Skin of body (tissue), 2 donors: ENCODE data around the gene TK1. TPM values are rescaled to one million over a fixed set of nuclear protein-coding genes. Genes with fewer than 3 reads are reported as not detected.
"Not testable (repeated sequence)": the region's sequence is repeated elsewhere in the genome, so short reads cannot be mapped to it uniquely, and the experiment has no call there.

Source experiments
- DNase-seq: peaks from one replicate; lab custom pipeline; 2025; lab: John Stamatoyannopoulos, UW
- total RNA-seq: library from RNA; depleted of rRNA; stranded (reverse); fragments of >200 nt; gene quantifications from one replicate; pipeline ENCODE4 v1.2.3, GENCODE V29; 2014

The TK1 gene, protein sequence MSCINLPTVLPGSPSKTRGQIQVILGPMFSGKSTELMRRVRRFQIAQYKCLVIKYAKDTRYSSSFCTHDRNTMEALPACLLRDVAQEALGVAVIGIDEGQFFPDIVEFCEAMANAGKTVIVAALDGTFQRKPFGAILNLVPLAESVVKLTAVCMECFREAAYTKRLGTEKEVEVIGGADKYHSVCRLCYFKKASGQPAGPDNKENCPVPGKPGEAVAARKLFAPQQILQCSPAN
- 22.8 TPM for total RNA-seq

DNA sequence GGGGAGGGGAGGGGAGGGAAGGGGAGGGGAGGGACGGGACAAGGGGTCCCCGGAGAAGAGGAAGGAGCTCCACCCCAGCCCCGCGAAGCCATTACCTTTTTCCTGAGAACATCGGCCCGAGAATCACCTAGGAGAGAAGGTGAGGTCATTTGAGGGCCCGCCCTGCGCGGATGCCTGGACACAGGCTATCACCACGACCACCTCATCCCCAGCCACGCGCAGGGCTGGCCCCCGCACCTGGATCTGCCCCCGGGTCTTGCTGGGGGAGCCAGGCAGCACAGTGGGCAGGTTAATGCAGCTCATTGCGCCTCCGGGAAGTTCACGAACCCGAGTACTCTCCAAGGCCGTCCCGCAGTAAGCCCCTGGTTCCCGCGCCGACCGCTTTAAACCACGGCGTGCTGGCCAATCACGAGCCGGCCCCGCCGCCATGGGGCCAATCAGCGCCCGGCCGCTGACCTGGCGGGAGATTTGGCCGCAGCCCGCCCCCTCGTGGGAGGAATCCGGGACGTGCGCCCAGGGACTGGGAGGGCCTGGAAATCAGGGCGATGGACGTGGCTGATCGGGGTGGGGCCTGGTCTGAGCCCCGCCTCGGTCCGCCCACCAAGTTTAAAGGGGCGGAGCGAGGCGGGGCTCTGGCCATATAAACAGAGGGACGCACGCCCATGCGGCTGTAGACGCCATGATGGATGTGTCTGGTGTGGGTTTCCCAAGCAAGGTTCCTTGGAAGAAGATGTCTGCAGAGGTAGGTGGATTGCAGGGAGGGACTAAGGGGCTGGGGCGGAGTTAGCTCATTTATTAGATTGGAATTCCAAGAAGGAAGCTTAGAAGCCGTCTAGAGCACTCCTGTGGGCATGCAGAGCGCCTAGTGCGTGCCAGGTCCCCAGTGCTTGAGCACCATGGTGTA, at the start of gene TK1, which contains the start of gene AFMID:
TK1 (minus strand) TSS at position 361 of the 904 bp plus-strand sequence; CDS start at position 303, 58 bp downstream.
AFMID (plus strand) TSS at position 671 of the 904 bp plus-strand sequence; CDS start at position 680, 9 bp downstream.
- DNase-seq = peak; percentile 95

DNA sequence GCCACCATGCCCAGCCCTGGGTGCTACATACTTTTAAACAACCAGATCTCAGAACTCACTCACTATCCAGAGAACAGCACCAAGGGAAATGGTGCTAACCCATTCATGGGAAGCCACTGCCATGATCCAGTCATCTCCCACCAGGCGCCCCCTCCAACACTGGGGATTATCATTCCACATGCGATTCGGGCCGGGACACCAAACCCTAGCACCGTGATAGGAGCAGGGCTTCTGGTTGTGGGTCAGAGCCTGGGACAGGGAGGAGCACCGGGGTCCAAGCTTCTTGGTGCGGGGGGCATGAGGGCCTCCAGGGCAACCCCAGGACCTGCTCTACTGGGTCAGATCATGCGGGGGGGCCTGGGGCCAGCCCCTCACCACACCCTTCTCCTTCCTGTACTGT, 49.0 kb upstream of the TK1 start:
- no peak for DNase-seq

DNA sequence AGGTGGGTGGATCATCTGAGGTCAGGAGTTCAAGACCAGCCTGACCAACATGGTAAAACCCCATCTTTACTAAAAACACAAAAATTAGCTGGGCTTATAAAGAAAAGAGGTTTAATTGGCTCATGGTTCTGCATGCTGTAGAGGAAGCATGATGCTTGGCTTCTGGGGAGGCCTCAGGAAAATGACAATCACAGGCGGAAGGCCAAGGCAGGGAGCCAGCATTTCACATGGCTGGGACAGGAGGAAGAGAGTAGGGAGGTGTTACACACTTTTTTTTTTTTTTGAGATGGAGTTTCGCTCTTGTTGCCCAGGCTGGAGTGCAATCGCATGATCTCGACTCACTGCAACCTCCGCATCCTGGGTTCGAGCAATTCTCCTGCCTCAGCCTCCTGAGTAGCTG, 48.2 kb upstream of the TK1 start:
- not testable (repeated sequence) for DNase-seq

DNA sequence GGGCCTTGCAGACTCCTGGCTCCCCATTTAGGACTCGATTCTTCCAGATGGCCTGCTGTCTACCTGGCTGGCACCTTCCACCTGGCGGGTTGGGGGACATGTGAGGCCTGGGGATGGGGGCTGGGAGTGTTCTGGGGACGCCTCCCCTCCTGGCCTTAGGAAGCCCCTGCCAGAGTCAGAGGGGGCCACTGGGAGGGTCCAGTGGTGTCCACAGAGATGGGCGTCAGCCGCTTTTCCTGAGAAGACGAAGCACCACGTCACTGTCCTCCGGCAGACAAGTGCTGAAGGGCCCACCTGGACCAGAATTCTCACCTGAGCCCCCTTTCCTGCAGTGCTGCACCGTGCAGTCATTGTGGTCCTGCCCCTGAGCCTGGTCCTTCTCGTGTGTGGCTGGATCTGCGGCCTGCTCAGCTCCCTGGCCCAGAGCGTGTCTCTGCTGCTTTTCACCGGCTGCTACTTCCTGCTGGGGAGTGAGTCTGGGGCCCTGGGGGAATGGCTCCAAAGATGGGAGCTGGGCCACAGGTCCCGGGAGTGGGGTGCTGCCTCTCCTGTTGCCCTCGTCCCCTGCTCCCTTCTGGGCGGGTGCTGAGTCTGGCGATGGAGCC, 47.5 kb upstream of the TK1 start:
- DNase-seq = no peak

DNA sequence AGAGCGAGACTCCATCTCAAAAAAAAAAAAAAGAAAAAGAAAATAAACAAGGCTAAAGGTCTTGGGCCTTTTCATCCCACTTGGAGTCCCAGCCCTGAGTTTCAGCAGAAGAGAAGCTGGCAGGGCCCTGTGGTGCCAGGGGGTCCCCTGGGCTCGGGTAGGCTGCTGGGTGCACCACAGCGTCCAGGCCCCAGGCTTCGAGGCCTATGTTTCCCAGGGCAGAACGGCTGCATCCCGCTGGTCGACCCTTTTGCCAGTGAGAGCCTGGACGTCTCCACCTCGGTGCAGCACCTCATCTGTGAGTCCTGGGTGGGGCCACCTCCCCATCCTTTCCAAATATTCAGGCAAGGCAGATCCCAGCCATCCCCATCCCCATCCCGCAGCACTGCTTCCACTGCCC, 46.8 kb upstream of the TK1 start:
- no peak for DNase-seq

DNA sequence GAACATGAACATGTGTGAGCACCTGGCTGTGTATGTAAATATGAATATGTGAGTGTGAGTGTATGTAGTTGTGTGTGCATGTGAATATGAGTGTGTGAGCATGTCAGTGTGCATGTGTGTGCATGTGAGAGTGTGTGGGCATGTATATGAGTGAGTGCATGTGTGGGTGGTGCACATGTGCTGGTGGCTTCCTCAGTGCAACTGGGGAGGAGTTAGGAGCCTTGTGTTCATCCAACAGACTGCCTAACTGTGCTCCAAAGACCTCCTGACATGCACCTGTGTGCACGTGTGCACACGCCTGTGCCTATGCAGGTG, 46.0 kb upstream of the TK1 start:
- no peak for DNase-seq

DNA sequence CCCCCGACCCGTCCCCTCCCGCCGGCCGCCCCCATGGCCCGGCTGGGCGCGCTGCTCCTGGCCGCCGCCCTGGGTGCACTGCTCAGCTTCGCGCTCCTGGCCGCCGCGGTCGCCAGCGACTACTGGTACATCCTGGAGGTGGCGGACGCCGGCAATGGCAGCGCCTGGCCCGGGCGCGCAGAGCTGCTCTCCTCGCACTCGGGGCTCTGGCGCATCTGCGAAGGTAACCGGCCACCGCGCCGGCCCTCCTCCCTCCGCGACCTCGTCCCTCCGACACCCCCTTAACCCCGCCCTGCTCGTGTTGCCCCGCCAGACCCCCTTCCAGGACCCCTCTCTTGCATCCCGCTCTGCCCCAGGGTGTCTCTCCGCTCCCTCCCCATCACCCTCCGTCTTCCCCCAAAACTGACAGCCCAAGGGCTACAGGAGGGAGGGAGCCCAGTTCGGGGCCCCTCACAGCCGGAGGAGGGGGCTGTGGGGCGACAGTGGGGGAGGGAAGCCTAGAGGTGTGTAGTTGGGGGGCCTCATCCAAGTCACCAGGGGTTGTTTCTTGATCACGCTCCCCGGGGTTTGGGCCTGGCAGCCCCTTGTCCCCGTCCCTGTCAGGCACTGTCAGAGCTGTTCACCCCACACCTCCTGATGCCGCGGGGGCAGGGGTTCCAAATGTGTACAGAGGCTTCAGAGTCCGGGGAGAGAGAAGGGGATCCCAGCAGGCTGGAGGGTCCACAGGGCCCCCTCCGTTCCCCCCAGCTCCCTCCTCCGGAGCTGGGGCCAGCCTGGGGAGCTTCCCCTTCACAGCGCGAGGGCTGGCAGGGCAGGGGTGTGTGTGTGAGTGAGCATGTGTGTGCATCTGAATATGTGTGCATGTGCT, 45.4 kb upstream of the TK1 start:
- no peak for DNase-seq

DNA sequence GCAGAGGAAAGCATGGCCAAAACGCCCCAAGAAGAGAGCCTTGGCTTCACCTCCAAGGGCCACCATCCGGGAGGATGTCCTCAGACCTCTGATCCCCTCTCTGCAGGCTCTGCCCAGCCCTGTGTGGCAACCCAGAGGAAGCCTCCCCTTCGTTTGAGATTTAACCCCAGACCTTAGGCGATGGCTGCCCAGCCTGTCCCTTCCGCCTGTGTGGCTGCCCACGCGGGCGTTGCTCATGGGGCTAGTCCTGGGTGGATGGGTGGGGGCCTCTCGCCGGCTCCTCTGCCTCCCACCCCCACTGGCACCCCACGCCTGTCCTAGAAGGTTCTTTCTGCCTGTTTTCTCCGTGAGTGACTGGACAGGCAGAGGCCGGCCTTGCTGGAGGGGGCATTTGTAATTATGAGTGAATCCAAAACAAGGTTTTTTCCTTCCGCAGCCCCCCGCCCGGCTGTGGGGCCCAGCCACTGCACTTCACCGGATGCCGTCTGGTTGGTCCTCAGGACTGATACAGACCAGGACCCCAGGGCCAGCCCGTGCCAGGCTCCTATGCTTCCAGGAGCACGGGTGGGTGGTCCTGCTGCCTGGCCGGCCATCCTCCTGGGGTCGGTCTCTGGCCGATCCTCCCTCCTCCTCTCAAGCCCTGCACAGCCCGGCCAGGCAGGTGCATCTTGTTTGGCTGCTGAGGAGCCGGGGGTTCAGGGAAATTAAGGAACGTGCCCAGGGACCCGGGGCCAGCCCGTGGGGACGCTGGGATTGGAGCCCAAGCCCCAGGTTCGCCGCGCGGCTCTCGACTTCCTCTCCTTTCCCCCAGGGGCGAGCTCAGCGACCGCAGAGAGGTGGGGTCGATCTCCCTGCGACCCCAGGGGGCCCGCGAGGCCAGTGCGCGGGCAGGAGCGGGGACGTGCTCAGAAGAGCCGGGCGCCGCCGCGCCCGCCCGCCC, 44.4 kb upstream of the TK1 start, which contains the start of gene TMEM235:
TMEM235 (plus strand) TSS at position 636 of the 940 bp plus-strand sequence. CDS start 393 bp downstream, outside the sequence.
- DNase-seq = no peak

DNA sequence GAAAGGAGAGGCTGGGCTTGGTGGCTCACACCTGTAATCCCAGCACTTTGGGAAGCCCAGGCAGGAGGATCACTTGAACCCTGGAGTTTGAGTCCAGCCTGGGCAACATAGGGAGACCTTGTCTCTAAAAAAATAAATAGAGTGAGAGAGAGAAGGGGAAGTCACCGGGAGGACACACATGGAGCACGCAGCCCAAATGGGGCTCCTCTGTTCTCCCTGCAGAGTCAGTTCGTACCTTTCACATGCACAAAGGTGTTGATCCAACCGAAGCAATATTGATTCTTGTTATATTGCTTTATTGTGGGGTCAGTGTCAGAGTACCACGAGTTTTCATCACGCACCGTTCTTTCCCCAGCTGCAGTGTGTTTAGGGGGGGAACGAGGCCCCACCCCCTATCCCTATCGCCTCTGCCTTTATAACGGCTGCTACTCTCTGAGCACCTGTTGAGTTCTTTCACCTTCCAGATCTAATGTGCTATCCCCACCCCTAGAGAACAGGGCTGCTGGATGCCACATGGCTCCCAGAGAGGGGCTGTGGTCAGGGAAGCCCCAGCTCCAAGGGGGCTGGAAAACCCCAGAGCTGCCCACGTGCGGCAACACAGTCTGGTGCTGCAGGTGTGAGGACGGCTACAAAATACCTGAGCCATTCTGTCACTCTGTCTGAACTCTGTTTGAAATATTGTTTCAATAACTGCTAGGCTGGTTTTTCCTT, 43.6 kb upstream of the TK1 start:
- no peak for DNase-seq

DNA sequence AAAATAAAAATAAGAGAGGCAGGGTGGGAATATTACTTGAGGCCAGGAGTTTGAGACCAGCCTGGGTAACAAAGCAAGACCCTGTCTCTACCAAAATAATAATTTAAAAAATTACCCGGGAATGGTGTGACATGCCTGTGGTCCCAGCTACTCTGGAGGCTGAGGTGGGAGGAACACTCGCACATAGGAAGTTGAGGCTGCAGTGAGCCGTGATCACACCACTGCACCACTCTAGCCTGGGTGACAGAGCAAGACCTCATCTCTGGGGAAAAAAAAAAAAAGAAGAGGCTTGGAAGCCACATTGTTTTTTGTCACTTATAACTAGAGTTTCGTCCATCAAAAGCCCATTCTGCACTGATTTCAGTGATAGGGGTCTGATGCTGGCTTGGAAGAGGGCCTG, 41.3 kb upstream of the TK1 start:
- no peak for DNase-seq

DNA sequence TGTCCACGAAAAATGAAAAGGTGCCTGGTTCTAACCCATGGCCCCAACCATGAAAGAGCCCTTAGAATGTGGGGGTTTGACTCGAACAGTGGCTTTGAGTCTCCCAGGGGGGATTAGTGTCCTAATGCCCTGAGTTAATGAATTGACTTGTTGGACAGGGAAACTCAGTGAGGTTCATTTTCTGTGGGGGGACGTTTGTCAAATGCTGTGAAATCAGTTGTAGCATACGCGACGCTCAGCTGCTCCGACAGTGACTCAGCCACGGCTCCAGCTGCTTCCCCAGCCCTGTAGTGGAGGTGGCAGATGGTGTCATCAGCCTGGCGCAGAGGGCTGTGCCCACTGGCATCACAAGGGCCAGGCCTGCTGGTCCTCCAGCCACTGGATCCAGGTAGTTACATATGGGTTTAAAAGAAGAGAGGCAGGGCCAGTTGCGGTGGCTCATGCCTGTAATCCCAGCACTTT, 40.6 kb upstream of the TK1 start:
- DNase-seq = no peak

DNA sequence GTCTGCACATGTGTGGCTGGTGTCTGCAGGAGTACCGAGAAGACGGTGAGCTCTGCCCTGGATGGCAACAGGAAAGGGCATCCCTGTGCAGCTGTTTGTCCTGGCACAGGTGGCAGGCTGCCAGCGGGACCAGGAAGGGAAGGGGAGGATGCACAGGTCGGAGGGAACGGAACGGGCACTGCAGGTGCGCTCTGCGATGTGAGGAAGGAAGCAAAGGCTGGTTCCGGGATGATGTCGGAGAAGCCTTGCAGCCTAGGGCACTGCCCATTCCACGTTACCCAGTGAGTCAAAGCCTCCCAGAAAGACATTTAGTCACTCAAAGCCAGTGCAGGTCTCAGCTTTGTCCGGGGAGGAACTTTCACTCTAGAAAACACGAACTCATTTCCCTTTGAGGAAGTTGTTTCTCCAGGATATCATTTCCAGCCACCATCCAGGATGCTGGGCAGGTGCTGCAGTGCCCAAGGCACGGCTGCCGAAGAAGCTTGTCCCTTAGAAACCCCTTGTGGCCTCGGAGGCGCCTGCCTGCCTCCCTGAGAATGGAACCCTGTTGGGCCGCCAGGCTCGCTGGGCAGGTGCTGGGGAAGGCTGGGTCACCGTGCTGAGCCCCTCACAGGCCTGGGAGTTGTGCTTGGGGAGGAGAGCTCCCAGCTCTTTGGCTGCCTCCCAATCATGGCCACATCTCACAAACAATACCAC, 40.1 kb upstream of the TK1 start:
- no peak for DNase-seq

DNA sequence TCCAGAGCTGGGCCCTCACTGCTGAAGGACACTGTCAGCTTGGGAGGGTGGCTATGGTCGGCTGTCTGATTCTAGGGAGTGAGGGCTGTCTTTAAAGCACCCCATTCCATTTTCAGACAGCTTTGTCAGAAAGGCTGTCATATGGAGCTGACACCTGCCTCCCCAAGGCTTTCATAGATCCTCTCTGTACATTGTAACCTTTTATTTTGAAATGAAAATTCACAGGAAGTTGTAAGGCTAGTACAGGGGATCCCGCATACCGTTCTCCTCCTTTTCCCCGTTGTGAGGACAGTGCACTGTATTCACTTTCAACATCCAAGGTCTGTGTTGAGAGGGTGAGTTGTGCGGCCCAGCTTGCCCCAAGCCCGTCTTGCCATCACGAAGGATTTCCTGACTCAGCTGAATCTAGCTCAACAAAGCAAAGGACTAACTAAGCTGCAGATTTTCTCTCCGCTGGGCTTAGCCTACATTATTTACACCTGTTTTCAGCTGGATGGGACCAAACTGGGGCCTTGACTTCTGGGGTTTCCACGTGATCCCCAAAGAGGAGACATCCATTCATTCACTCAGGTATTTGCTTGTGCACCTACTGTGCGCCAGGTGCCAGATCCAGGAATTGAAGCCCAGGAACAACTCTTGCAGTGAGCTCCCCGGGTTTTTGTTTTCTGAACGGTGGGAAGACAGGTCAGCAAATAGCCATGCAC, 39.4 kb upstream of the TK1 start:
- no peak for DNase-seq

DNA sequence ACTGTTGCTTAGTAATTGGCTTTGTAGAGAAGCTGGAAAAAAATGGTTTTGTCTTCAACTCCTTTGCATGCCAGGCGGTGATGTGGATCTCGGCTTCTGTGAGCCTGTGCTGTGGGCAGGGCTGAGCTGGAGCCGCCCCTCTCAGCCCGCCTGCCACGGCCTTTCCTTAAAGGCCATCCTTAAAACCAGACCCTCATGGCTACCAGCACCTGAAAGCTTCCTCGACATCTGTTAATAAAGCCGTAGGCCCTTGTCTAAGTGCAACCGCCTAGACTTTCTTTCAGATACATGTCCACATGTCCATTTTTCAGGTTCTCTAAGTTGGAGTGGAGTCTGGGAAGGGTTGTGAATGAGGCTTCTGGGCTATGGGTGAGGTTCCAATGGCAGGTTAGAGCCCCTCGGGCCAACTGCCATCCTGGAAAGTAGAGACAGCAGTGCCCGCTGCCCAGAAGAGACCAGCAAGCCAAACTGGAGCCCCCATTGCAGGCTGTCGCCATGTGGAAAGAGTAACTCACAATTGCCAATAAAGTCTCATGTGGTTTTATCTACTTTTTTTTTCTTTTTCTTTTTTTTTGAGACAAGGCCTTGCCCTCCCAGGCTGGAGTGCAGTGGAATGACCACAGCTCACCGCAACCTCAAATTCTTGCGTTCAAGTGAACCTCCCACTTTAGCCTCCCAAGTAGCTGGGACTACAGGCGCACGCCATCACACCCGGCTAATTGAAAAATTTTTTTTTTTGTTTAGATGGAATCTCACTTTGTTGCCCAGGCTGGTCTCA, 38.4 kb upstream of the TK1 start:
- DNase-seq = no peak

DNA sequence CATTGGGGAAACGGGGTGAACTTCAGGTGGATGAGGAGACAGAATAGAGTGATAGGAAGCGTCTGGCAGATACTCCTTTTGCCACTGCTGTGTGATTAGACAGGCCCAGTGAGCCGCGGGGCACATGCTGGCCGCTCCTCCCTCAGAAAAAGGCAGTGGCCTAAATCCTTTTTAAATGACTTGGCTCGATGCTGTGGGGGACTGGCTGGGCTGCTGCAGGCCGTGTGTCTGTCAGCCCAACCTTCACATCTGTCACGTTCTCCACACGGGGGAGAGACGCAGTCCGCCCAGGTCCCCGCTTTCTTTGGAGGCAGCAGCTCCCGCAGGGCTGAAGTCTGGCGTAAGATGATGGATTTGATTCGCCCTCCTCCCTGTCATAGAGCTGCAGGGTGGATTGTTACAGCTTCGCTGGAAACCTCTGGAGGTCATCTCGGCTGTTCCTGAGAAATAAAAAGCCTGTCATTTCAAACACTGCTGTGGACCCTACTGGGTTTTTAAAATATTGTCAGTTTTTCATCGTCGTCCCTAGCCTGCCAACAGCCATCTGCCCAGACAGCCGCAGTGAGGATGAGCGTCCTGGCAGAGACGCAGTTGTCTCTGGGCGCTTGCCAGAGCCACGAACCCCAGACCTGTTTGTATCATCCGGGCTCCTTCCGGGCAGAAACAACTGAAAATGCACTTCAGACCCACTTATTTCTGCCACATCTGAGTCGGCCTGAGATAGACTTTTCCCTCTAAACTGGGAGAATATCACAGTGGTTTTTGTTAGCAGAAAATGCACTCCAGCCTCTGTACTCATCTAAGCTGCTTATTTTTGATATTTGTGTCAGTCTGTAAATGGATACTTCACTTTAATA, 37.6 kb upstream of the TK1 start:
- DNase-seq = no peak

DNA sequence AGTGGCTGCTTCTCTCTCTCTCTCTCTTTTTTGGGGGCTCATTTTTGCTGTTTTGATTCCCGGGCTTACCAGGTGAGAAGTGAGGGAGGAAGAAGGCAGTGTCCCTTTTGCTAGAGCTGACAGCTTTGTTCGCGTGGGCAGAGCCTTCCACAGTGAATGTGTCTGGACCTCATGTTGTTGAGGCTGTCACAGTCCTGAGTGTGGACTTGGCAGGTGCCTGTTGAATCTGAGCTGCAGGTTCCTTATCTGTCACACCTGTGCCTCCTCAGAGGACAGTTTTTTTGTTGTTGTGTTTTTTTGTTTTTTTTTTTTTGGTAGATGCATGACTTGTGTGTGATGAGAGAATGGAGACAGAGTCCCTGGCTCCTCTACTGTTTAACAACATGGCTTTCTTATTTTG, 36.9 kb upstream of the TK1 start:
- no peak for DNase-seq
